GM13977 (cell line): Measurements from ENCODE around the gene SLC12A9.
A peak's percentile ranks its signal among the peaks of the same experiment; 100 is the strongest.

Source experiments
- DNase-seq: peaks from one replicate; pipeline ENCODE4 v3.0.0; 2012; ENCODE audit warnings: low spot score
- CTCF ChIP-seq: IDR thresholded peaks from 2 replicates; pipeline ENCODE4 v1.5.1; 2012; ENCODE audit warnings: mild to moderate bottlenecking, control low read depth; ENCODE audit not compliant: insufficient read depth; ENCODE audit errors: extremely low read depth, missing control alignments
- in situ Hi-C: fragments of 300-500 bp; cut with MboI; formaldehyde crosslinking; loops from one replicate; pipeline ENCODE4 v1.12.0; 2022; ENCODE audit warnings: low sequenced_read_pairs, low pct_unique_long_range_greater_than_20kb, mixed read lengths, inconsistent platforms; ENCODE audit not compliant: unreplicated experiment

SLC12A9 gene

GRCh38 chr7:100825751-100826513 is 26.6 kb upstream of the SLC12A9 start:
- in situ Hi-C loops, result no loop called here

GRCh38 chr7:100826514-100827329 is 25.8 kb upstream of the SLC12A9 start:
- in situ Hi-C loops, result no loop called here
- TF ChIP-seq CTCF, result no peak
- DNase-seq, result peak; percentile 25

More at GRCh38 chr7:100825751-100826513, 26.6 kb upstream of the SLC12A9 start:
- no peak for TF ChIP-seq CTCF
- peak; percentile 29 for DNase-seq

- DNase-seq, result peak; percentile 42
- TF ChIP-seq CTCF, result no peak
- in situ Hi-C loops, result no loop called here
These were observed 24.9 kb upstream of the SLC12A9 start, which contains the start of gene EPHB4 for GRCh38 chr7:100827330-100828226. EPHB4 (minus strand) TSS chr7:100827523; CDS start chr7:100827030, 493 bp downstream.

- in situ Hi-C loops, result no loop called here
- TF ChIP-seq CTCF, result no peak
- DNase-seq, result peak; percentile 12
These were observed 23.3 kb upstream of the SLC12A9 start for GRCh38 chr7:100829150-100829716.

- in situ Hi-C loops, result no loop called here
- TF ChIP-seq CTCF, result no peak
- DNase-seq, result no peak
These were observed 22.1 kb upstream of the SLC12A9 start for GRCh38 chr7:100830396-100830795.

- no peak for DNase-seq
- in situ Hi-C loops, result no loop called here
- no peak for TF ChIP-seq CTCF
These were observed 20.3 kb upstream of the SLC12A9 start for GRCh38 chr7:100832281-100832633.
